GM21576 (cell line): ENCODE results near the gene TCEAL2.
"Not testable (repeated sequence)": the region's sequence is repeated elsewhere in the genome, so short reads cannot be mapped to it uniquely, and the experiment has no call there.

Source experiments
- ATAC-seq: cut with Tn5 transposase; IDR thresholded peaks from one replicate; pipeline ENCODE4 v1.9.1; 2021; ENCODE audit warnings: mild to moderate bottlenecking, moderate library complexity; ENCODE audit not compliant: unreplicated experiment

TCEAL2 gene

GRCh38 chrX:102125436-102125835 is at the start of gene TCEAL2:
TSS of gene TCEAL2 (plus strand) at chrX:102125679. CDS start at chrX:102126831, 1,152 bp downstream.
- ATAC-seq = not testable (repeated sequence)

GRCh38 chrX:102077426-102077825 is 48.1 kb upstream of the TCEAL2 start:
- no peak for ATAC-seq

- ATAC-seq = no peak
These were observed 39.8 kb upstream of the TCEAL2 start for GRCh38 chrX:102085706-102086105.

DNA sequence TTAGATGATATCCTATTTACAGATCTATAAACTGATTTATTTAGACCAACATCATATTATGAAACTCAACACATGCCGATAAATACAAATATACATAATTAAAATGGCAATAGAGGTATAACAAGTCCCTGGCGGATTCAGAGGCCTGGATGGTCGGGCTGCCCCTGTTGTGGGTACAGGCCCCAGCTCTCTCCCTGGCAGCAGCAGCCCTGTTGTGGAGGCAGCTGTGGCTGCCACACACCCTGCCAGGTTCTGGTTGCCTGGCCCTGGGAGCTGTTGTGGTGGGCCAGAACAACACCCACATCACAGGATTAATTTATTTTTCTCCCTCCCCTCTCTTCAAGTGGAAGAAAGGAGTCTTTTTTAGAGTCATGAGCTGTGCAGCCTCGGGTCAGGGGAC is 12.1 kb upstream of the TCEAL2 start:
- no peak for ATAC-seq

GRCh38 chrX:102115748-102116147 is 9.7 kb upstream of the TCEAL2 start:
- no peak for ATAC-seq

GRCh38 chrX:102125014-102125413 is 465 bp upstream of the TCEAL2 start:
- not testable (repeated sequence) for ATAC-seq

DNA sequence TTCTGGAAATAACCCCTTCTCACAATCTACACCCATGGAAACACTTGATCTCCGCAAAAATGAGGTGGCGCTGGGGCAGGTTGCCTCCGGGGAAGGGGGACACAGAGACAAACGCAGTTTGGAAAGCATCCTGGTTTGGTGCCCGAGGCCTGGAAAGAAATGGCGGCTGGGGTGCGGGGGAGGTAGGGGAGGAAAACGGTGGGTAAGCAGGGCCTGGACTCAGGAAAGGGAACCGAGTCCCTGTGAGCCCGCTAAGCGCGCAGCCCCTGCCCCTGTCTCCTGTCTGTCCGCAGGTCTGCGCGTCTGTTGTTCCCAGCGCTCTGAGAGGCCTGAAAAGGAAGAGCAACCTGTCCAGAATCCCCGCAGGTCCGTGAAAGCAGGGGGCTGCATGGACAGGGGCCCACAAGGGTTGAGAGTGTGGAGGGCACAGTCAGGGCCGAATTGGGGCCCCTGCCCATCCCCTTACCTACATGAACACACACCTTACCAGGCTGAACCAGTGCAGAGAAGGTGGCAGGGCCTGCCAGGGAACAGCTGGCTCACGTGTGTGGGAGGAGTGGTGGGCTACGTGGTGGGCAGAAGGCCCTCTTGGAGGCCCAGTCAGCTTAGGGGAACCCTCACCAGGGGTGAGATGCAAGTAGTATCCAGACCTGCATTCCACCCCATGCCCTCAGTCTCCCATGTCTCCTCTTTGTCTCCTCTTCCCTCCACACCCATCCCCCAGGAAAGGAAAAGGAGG is 770 bp downstream of the TCEAL2 start:
- not testable (repeated sequence) for ATAC-seq

- no peak for ATAC-seq
These were observed 1.4 kb downstream of the TCEAL2 start for GRCh38 chrX:102126863-102127262.

DNA sequence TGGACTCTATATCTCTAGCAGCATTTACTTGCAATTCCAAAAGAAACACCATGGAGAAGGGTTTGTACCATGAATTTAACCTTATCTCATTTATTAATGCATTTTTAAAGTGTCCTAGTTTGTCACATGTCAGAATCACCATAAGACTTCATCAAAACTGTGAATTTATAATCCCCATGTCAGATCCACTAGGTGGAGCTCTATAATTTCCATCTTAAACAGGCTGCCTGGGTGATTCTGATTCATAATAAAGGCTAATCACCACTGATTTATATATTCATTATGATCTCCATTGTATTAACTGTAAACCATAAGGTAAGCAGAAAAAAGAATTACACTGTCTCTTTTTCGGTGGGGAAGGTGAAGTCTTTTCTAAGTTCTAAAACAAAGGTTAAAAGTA is 4.0 kb downstream of the TCEAL2 start:
- no peak for ATAC-seq

GRCh38 chrX:102138064-102138463 is 12.6 kb downstream of the TCEAL2 start:
- no peak for ATAC-seq

DNA sequence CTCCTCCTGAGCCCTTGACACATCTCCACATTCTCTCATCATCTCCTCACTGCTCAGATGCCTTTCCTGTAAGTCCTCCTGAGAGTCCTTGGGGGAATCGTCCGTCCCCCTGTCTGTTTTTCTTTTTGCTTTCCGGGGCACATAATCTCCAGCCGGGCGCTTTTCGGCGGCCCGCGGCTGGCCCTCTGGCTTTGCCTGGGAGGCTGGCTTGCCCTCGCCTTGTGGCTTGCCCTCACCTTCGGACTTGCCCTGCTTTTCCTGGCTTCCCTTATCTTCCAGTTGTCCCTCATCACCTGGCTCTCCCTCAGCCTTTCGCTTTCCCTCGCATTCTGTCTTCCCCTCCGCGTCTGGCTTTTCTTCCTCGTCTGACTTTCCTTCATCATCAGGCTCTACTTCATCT is 15.4 kb downstream of the TCEAL2 start:
- ATAC-seq = not testable (repeated sequence)

- not testable (repeated sequence) for ATAC-seq
These were observed 16.2 kb downstream of the TCEAL2 start for GRCh38 chrX:102141631-102142030.

- ATAC-seq = not testable (repeated sequence)
These were observed 16.8 kb downstream of the TCEAL2 start, which contains the start of gene TCEAL6 for GRCh38 chrX:102142274-102142673. TSS of gene TCEAL6 (minus strand) at chrX:102142481.

GRCh38 chrX:102154218-102154860 is 28.9 kb downstream of the TCEAL2 start:
- no peak for ATAC-seq

DNA sequence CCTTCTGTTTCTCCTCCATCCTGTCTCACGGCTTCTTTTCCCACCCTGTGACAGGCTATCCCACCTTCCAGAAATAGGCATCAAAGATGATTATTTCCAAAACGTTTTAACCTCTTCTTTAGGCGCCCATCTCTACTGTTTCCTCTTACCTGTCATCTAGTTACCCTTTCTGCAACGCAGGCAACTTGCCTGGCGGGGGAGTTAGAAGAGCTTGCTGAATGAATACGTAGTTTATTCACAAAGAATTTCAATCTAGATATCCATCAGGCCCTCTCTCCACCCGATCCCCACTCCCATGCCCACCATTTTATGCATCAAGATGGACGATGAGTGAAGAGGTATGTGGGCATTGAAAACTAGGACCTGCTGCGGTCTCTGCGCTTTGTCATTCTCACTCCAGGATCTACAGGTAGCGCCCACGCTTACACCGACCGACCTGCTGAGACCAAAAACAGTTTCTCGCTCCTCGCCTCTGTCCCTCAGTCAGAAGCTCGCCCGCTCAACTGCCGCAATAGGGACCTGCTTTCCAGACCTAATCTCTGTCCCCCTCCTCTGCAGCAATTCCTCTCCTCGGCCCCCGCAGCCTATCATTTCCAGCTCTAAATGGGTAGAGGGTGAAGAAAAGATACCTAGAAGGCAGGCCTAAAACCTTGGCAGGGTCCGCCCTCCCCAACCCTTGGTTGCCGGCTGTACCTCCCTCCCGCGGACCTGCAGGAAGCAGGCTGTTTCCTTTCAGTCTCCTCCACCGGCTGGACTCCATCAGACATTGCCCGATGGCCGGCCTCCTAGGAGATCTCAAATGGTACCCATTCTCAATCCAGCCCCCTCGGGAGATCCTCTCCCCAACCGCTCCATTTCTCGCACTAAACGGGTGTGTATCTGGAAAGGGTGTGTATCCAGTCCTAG is 29.7 kb downstream of the TCEAL2 start:
- ATAC-seq = peak; percentile 43

DNA sequence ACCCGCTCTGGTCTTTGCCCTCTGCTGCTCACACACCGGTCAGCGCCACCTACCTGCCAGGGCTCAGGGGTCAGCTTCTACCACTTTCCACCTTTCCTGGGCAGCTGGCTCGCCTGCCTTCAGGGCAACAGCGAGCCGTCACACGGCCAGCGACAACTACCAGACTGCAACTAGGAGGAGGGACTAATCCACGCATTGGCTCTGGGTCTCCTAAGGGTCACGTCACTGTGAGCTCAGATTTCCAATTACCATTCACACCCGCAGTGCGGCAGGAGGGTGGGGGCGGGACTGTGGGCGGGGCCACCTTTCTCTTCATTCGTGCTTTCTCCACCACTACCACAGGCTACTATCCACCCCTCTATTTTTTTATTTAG is 30.3 kb downstream of the TCEAL2 start, which contains the start of gene BEX5:
Gene BEX5 (minus strand): TSS at position 172 of the 374 bp plus-strand sequence. CDS start 1,712 bp downstream, outside the sequence.
- ATAC-seq = peak; percentile 94
